PC-3 (cell line): ENCODE measurements around the gene GSTO1. TPM values are rescaled to one million over a fixed set of nuclear protein-coding genes. Genes with fewer than 3 reads are reported as not detected.

Source experiments
- ATAC-seq: fragments of 200-7000 bp; cut with Tn5 transposase; 2 replicates; pipeline ENCODE4 v1.9.1; 2020; ENCODE audit warnings: mild to moderate bottlenecking, moderate library complexity
- BruUV-seq: library from RNA; stranded (reverse); fragments of 400-500 nt; replicated peaks from 2 replicates; lab custom pipeline; 2021; lab: Mats Ljungman, UMichigan
- CTCF ChIA-PET: fragments of 300-600 bp; sonication (Branson Sonifier 250); formaldehyde crosslinking; loops from one replicate; lab custom pipeline; 2022; ENCODE audit warnings: antibody characterized with exemption; lab: Charles Lee
- POLR2A ChIA-PET: fragments of 300-600 bp; sonication (Branson Sonifier 250); formaldehyde crosslinking; loops from one replicate; lab custom pipeline; 2022; ENCODE audit warnings: antibody characterized with exemption; ENCODE audit not compliant: unreplicated experiment; lab: Charles Lee
- DNase-seq: peaks from one replicate; pipeline ENCODE4 v3.0.0-alpha.2; 2015
- H2AFZ ChIP-seq: fragments of 300-600 bp; sonication (generic); 2 replicates; pipeline ENCODE4 v1.6.0; 2016; ENCODE audit warnings: antibody characterized with exemption, low read length
- H3F3A ChIP-seq: fragments of 300-600 bp; sonication (generic); one replicate; pipeline ENCODE4 v1.6.0; 2017; ENCODE audit warnings: antibody characterized with exemption, low read length, control low read depth, mild to moderate bottlenecking; ENCODE audit not compliant: unreplicated experiment
- H3K27ac ChIP-seq: fragments of 300-600 bp; sonication (generic); 2 replicates; pipeline ENCODE4 v1.5.1; 2016; ENCODE audit warnings: mild to moderate bottlenecking, low read length
- H3K27me3 ChIP-seq: fragments of 300-600 bp; sonication (generic); 2 replicates; pipeline ENCODE4 v1.6.1; 2016; ENCODE audit warnings: low read length, mixed read lengths
- H3K36me3 ChIP-seq: fragments of 300-600 bp; sonication (generic); 2 replicates; pipeline ENCODE4 v1.6.1; 2016; ENCODE audit warnings: low read depth, mixed run types, low read length, mixed read lengths
- H3K4me1 ChIP-seq: fragments of 300-600 bp; sonication (generic); 2 replicates; pipeline ENCODE4 v1.5.1; 2016; ENCODE audit warnings: low read length; ENCODE audit not compliant: insufficient read depth
- H3K4me2 ChIP-seq: fragments of 300-600 bp; sonication (generic); 2 replicates; pipeline ENCODE4 v1.6.0; 2016; ENCODE audit warnings: low read length
- H3K4me3 ChIP-seq: fragments of 300-600 bp; sonication (generic); 2 replicates; pipeline ENCODE4 v1.5.1; 2016; ENCODE audit warnings: mild to moderate bottlenecking, low read length, mixed read lengths
- H3K79me2 ChIP-seq: fragments of 300-600 bp; sonication (generic); 2 replicates; pipeline ENCODE4 v1.6.1; 2017; ENCODE audit warnings: low read length, mixed read lengths
- H3K9ac ChIP-seq: fragments of 300-600 bp; sonication (generic); 2 replicates; pipeline ENCODE4 v1.6.0; 2016; ENCODE audit warnings: mild to moderate bottlenecking, low read length
- H3K9me2 ChIP-seq: fragments of 300-600 bp; sonication (generic); replicated peaks from 2 replicates; pipeline ENCODE4 v1.6.1; 2016; ENCODE audit warnings: mixed run types, low read length, mixed read lengths
- H3K9me3 ChIP-seq: fragments of 300-600 bp; sonication (generic); 2 replicates; pipeline ENCODE4 v1.6.1; 2016; ENCODE audit warnings: low read length, mixed read lengths
- H4K20me1 ChIP-seq: fragments of 300-600 bp; sonication (generic); 2 replicates; pipeline ENCODE4 v1.6.1; 2016; ENCODE audit warnings: low read length, mixed read lengths
- EZH2 ChIP-seq: fragments of 300-600 bp; sonication (generic); IDR thresholded peaks from one replicate; pipeline ENCODE4 v1.6.1; 2017; ENCODE audit warnings: antibody characterized with exemption, mild to moderate bottlenecking, low read length; ENCODE audit not compliant: unreplicated experiment
- EZH2phosphoT487 ChIP-seq: fragments of 300-600 bp; sonication (generic); IDR thresholded peaks from 2 replicates; pipeline ENCODE4 v1.6.1; 2018; ENCODE audit warnings: mild to moderate bottlenecking, antibody characterized with exemption, low read length, borderline replicate concordance
- intact Hi-C: fragments of 100-400 bp; cut with micrococcal nuclease; formaldehyde crosslinking; loops from 2 replicates; pipeline ENCODE4 v1.9.0; 2023
- total RNA-seq: library from RNA; depleted of rRNA; stranded (reverse); fragments of >200 nt; gene quantifications from 2 replicates; pipeline ENCODE4 v1.2.3, GENCODE V29; 2014
- TF ChIP-seq, protein P1 (sequence below): fragments of 300-600 bp; sonication (generic); conservative IDR thresholded peaks from 2 replicates; pipeline ENCODE4 v1.5.1; 2017; ENCODE audit warnings: antibody characterized with exemption, low read depth, mild to moderate bottlenecking, low read length

The GSTO1 gene
- total RNA-seq, 1 experiment from 2014 or later: 46.0 TPM

DNA sequence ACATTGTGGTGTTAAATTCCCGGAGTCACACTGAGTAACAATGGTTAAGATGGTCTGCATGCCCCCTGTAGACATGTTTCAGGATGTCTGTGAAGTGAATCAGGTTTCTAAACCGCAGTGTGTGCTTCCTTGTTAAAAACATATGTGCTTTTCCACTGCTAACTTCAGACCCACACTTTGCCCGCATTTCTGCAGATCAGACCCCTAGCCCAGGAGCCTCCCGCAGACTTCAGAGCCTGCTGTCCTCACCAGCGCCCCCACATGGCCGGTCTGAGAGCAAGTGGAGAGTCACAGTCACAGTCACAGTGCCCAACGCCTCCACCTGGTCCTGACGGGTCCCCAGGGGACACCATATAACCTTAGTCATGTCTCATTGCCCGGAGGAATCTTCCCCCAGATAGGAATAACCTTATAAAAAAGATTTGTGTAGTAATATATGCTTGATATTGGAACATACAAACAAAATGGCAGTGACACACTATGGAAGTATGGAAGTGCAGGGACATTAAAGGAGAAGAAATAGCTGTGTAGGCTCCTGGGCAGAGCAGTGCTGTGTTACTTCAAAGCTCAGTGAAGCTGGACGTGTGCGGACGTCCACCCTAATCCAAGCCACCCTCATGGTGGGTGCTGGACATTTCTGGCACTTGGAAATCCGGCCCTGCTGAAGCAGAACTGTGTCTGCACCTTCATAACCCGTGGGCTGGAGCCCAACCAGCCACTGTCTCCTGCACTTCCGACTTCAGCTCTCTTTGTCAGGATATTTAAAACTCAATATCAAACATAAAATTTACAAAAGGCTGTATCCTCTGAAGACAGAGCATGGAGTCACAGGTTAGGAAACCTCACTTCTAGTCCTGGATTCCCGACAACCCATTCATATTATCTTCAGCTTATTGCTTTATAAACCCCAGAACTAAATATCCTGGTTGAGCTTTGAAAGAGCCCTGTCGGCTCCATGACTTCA is 43.3 kb downstream of the GSTO1 start:
- Histone ChIP-seq H3K9me2 (no peaks in the 10 kb centered on the region), H3K27ac (no peak overlapping the region), H3K4me2 (no peak overlapping the region), H3K4me3 (no peak overlapping the region), H3K79me2 (no peaks in the 10 kb centered on the region), H3K27me3 (no peaks in the 10 kb centered on the region), H2AFZ (no peak overlapping the region), H3F3A (no peaks in the 10 kb centered on the region), H3K36me3 (no peaks in the 10 kb centered on the region), H3K9ac (no peak overlapping the region), H3K4me1 (peaks cover 18% of the 10 kb centered on the region), H3K9me3 (no peaks in the 10 kb centered on the region), H4K20me1 (no peaks in the 10 kb centered on the region)
- CTCF ChIA-PET: no interaction called here
- intact Hi-C loops: no loop called here
- POLR2A ChIA-PET: no interaction called here
- DNase-seq (no peak), ATAC-seq (no peak)
- TF ChIP-seq EZH2: no peak
- TF ChIP-seq, protein P1, sequence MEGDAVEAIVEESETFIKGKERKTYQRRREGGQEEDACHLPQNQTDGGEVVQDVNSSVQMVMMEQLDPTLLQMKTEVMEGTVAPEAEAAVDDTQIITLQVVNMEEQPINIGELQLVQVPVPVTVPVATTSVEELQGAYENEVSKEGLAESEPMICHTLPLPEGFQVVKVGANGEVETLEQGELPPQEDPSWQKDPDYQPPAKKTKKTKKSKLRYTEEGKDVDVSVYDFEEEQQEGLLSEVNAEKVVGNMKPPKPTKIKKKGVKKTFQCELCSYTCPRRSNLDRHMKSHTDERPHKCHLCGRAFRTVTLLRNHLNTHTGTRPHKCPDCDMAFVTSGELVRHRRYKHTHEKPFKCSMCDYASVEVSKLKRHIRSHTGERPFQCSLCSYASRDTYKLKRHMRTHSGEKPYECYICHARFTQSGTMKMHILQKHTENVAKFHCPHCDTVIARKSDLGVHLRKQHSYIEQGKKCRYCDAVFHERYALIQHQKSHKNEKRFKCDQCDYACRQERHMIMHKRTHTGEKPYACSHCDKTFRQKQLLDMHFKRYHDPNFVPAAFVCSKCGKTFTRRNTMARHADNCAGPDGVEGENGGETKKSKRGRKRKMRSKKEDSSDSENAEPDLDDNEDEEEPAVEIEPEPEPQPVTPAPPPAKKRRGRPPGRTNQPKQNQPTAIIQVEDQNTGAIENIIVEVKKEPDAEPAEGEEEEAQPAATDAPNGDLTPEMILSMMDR: peak; percentile 55
- BruUV-seq: no TSS peak

DNA sequence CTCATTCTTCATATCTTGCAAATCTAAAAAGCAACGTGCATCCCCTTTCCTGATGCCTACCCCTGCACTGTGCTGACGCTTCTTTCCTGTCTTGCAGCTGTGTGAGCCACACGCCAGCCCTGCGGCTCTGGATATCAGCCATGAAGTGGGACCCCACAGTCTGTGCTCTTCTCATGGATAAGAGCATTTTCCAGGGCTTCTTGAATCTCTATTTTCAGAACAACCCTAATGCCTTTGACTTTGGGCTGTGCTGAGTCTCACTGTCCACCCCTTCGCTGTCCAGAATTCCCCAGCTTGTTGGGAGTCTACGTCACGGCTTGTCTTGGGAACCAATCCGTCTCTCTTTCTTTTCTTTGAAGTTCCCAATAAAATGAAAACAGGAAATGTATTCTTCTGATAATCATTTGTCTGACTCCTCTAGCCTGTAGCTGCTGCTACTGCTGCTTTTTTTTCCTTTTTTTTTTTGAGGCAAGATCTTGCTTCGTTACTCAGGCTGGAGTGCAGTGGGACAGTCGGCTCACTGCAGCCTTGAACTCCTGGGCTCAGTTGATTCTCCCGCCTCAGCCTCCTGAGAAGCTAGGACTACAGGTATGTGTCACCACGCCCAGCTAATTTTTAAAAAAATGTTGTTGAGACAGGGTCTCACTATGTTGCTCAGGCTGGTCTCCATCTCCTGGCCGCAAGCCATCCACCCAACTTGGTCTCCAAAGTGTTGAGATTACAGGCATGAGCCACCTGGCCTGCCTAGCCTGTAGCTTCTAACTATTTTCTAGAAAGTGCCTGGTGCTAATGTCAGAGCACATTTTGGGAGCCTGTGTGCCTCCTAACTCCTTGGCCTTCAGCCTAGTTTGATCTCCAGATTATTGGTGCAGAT is 44.6 kb downstream of the GSTO1 start:
- intact Hi-C loops: no loop called here
- H3K27ac ChIP-seq: peak overlapping the region; percentile 62
- no peak overlapping the region for H2AFZ ChIP-seq

More for the DNA sequence above, 44.6 kb downstream of the GSTO1 start:
- BruUV-seq: no TSS peak
- no peaks in the 10 kb centered on the region for H3K9me3 ChIP-seq
- H3K27me3 ChIP-seq: no peaks in the 10 kb centered on the region
- no peaks in the 10 kb centered on the region for H3K79me2 ChIP-seq
- no peaks in the 10 kb centered on the region for H3K9me2 ChIP-seq
- H3K36me3 ChIP-seq: no peaks in the 10 kb centered on the region
- ChIA-PET CTCF (no interaction called here), POLR2A (no interaction called here)
- no peak overlapping the region for H3K4me3 ChIP-seq
- TF ChIP-seq EZH2 (no peak), EZH2phosphoT487 (no peak)
- TF ChIP-seq, protein P1: no peak
- DNase-seq (no peak), ATAC-seq (no peak)
- H3F3A ChIP-seq: no peaks in the 10 kb centered on the region
- H3K4me2 ChIP-seq: no peak overlapping the region
- peaks cover 15% of the 10 kb centered on the region for H3K4me1 ChIP-seq
- peak overlapping the region; percentile 64 for H3K9ac ChIP-seq
- no peaks in the 10 kb centered on the region for H4K20me1 ChIP-seq
